LNCAP (cell line): Measurements from ENCODE around the gene AKR7A2.

ENCODE experiments used
- TF ChIP-seq, protein P1 (sequence below): fragments of 450-650 bp; IDR thresholded peaks from 2 replicates; pipeline ENCODE4 v1.5.1; 2017; ENCODE audit warnings: mild to moderate bottlenecking

Gene AKR7A2

DNA sequence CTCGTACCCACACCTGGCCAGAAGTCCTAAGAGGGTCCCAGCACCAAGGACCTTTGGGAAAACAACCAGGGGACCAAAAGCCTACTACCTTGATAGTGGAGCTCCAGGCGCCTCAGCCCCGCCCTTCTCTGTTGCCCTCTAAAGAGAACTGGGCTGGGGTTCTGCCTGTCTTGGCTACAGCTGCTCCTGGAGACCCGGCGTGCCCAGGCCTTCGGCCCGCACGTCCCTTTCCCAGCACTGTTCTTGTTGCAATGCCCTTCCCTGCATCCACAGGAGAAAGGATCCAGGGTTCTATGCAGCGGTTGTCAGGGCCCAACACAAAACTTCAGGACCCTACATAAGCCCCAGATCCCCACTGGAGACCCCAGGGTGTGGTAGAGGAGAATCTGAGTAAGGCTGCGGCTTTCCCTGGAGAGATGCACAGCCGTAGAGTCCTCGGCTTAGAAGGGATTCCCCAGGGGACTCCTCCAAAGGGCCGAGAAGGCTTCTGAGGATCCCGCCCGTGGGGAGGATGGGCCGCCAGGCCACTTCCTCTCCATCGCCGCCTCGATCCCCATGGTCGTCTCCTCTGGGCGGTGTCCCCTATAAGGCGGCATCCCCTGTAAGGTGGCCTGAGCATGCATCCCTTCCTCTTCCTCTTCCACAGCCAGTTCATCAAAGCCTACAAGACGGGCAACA lies 12.2 kb upstream of the AKR7A2 start:
- TF ChIP-seq, protein P1, sequence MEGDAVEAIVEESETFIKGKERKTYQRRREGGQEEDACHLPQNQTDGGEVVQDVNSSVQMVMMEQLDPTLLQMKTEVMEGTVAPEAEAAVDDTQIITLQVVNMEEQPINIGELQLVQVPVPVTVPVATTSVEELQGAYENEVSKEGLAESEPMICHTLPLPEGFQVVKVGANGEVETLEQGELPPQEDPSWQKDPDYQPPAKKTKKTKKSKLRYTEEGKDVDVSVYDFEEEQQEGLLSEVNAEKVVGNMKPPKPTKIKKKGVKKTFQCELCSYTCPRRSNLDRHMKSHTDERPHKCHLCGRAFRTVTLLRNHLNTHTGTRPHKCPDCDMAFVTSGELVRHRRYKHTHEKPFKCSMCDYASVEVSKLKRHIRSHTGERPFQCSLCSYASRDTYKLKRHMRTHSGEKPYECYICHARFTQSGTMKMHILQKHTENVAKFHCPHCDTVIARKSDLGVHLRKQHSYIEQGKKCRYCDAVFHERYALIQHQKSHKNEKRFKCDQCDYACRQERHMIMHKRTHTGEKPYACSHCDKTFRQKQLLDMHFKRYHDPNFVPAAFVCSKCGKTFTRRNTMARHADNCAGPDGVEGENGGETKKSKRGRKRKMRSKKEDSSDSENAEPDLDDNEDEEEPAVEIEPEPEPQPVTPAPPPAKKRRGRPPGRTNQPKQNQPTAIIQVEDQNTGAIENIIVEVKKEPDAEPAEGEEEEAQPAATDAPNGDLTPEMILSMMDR = no peak

DNA sequence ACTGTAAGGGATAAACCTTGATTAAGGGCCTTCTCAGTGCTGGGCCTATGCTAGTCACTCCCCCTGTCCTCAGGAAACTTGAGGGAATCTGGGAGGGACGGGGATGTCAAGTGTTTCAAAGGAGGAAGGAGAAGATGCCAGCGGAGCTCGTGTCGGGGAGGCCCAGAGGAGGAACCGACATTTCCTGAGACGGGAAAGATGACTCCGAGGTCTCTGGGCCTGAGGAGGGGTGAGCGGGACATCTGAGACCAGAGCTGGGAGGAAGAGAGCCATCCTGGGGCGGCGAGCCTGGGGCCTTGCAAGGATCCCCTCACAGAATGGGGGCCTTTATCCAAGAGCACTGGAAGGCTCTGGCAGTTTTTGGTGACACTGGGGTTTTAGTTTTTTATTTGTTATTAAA lies 10.5 kb upstream of the AKR7A2 start:
- TF ChIP-seq, protein P1 = no peak

DNA sequence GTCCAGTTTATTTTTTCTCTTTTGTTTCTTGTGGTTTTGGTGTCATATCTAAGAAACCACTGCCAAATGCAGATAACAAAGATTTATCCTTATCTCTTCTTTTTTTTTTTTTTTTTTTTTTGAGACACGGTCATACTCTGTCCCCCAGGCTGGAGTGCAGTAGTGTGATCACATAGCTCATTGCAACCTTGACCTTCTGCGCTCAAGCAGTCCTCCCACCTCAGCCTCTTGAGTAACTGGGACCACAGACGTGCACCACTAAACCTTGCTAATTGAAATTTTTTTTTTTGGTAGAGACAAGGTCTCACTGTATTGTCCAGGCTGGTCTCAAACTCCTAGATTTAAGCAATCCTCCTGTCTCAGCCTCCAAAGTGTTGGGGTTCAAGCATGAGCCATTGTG lies 9.1 kb upstream of the AKR7A2 start:
- TF ChIP-seq, protein P1 = no peak

DNA sequence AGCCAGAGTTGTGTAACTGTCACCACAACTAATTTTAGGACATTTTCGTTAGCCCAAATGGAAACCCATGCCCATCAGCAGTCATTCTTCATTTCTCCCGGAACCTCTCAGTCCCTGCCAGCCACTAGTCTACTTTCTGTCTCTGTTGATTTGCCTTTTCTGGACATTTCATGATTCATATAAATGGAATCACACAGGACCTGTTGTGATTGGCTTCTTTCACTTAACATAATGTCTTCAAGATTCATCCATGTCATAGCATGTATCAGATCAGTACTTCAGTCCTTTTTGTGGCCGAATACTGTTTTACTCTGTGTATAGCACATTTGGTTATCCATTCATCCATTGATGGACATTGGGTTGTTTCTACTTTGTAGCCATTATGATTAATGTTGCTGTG lies 7.3 kb upstream of the AKR7A2 start:
- TF ChIP-seq, protein P1 = no peak

DNA sequence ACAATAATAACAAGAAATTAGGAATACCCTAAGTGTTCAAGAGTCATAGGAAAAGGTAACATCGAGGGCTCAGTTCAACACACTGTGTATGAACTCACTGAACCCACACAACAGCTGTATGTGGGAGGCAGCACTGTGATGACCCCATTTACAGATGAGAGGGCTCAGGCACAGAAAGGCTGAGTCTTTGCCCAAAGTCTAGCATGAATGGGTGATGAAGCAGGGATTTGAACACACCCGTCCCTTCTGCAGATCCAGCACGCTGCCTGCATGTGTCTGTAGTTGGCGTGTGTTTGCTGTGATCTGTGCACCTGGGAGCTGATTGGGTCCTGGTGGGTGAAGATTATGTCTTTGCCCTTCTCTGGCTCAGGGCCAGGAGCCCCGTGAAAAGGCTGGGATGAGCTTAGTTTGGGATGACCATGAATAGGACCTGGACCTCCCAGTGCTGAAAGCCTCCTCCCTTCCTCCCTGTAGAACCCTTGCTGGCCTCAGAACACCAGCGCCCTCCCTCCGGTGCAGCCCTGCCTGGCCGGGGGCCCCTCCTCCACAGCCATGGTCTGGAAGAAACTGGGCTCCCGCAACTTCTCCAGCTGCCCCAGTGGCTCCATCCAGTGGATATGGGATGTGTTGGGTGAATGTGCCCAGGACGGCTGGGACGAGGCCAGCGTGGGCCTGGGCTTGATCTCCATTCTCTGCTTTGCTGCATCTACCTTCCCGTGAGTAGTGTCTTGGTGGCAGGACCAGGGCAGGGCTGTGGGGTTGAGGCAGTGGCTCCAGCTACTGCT lies 5.4 kb upstream of the AKR7A2 start:
- TF ChIP-seq, protein P1 = no peak

DNA sequence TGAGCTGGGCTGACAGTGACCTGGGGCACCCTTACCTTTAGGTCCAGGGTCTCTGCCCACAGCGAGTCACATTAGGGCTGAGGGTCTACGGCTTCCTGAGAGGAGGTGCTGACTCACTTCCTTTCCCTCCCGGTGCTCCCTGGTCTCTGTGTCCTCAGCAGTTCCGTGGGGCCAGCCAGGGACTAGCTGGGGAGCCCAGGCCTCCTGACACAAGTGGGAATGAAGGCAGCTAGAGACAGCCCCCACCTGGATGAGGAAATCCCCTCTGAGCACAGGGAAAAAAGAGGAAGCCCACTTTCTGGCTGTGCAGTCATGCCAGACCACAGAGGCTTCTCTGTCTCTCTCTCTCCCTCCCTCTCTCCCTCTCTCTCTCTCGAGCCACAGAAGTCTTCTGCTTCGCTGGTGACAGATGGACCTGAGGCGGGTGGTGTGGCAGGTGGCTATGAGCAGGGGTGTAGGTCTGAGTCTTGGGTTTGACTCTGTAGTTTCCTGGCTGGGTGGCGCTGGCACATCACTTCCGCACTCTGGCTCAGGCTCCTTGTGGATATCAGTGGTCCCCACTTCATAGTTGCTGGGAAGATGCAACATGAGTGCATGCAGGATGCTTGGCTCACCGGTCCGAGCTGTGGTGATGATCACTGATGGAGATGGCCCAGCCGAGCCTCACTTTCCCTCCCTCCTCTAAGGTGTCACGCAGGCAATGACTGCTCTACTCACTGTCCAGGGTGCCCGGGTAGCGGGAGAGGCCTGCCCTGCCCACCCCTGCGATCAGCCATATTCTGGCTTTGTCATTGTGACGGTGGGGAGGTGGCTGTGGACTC lies 3.6 kb upstream of the AKR7A2 start:
- TF ChIP-seq, protein P1 = no peak

DNA sequence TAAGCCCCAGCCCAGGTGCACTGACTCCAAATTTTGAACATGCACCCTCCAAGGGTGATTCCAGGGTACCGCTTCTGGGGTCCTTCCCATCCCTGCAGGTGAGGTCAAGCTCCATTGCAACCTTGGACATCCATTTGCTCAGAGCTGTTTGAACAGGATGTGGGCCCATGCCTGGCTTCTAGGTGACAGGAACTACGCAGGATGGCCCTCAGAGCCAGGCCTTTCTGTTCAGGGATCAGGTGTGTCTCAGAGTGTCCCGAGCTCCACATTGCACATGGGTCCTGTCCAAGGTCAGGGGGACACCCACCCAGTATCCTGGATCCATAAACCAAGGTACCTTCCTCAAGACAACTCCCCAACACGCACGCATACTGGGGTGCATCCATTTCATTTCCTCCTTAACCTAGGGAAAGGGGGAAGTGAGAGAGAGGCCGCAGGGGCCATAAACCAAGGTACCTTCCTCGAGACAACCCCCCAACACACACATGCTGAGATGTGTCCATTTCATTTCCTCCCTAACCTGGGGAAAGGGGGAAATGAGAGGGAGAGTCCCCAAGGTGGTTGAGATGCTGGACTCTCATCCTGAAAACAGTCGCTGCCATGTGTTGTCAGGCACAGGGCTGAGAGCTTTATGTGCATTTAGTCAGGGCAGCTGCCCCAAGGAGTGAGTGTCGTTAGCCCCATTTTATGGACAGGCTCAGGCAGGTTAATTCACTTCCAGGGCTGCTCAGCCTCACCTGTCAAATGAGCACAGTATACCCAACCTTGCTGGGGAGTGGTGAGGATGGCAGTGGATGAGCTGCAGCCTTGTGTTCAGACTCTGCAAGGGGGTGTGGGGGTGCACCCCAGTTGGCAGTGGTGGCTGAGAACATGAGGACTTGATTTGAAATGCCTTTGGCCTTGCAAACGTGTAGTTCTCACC lies 2.3 kb upstream of the AKR7A2 start:
- TF ChIP-seq, protein P1 = no peak
